Measurements from ENCODE around the gene RBSN.
A peak's percentile ranks its signal among the peaks of the same experiment; 100 is the strongest.

RBSN gene

DNA sequence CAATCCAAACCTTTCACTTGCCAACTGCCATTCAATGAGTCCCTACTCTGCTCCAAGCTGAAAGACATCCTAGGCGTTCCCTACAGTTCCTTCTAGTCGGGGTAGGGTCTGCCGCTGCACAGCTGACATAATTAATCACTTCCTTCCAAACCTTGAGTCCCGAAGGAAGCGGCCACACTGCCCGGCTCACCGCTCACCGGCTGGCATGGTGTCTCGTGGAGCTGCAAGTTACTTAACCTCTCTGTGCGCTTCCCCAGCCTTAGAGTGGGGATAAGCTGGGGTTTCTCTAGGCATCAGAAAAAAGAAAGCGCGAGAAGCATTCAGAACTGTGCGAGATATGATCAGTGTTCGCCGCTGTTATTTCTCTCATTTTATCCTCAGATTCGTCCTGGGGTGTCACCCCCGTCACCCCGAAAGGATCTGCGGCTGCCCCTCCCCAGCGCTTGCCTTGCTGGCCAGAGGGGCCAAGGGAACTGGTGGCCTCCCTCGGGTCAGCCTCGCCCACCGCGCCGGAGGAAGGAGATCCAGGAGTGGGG is 34.6 kb downstream of the RBSN start:
- H3K27me3 ChIP-seq (ENCODE audit: insufficient read depth, poor library complexity, severe bottlenecking): no peaks in the 10 kb centered on the region
- DNase-seq (ENCODE audit: low read depth in 1 of 2, low spot score in 1 of 2): peak; percentile 52 to 57
- H3K27ac ChIP-seq (replicated peaks): peak overlapping the region; percentile 88
- peak overlapping the region; percentile 90 for H3K4me3 ChIP-seq (replicated peaks; ENCODE audit: insufficient read depth, low read length)
- TF ChIP-seq POLR2AphosphoS5 (IDR thresholded peaks at IDR 0.05; ENCODE audit: low read depth): no peak
- peak; percentile 21; the same call in 1 of the 2 replicates for TF ChIP-seq SPI1 (IDR thresholded peaks at IDR 0.05; ENCODE audit: borderline replicate concordance, low read depth)

GRCh38 chr3:15063656-15064286 is 35.2 kb downstream of the RBSN start:
- DNase-seq (ENCODE audit: low read depth in 1 of 2, low spot score in 1 of 2): no peak
- Histone ChIP-seq H3K4me3 (replicated peaks; ENCODE audit: insufficient read depth, low read length) (peak overlapping the region; percentile 90), H3K27ac (replicated peaks) (peak overlapping the region; percentile 88; the same call in 1 of the 2 replicates), H3K27me3 (ENCODE audit: insufficient read depth, poor library complexity, severe bottlenecking) (no peaks in the 10 kb centered on the region)
- TF ChIP-seq POLR2AphosphoS5 (IDR thresholded peaks at IDR 0.05; ENCODE audit: low read depth) (no peak), SPI1 (IDR thresholded peaks at IDR 0.05; ENCODE audit: borderline replicate concordance, low read depth) (no peak), GABPA (IDR thresholded peaks at IDR 0.05; ENCODE audit: low read depth) (no peak), REST (IDR thresholded peaks at IDR 0.05; ENCODE audit: insufficient replicate concordance, low read depth) (no peak)
- TF ChIP-seq, protein P1, sequence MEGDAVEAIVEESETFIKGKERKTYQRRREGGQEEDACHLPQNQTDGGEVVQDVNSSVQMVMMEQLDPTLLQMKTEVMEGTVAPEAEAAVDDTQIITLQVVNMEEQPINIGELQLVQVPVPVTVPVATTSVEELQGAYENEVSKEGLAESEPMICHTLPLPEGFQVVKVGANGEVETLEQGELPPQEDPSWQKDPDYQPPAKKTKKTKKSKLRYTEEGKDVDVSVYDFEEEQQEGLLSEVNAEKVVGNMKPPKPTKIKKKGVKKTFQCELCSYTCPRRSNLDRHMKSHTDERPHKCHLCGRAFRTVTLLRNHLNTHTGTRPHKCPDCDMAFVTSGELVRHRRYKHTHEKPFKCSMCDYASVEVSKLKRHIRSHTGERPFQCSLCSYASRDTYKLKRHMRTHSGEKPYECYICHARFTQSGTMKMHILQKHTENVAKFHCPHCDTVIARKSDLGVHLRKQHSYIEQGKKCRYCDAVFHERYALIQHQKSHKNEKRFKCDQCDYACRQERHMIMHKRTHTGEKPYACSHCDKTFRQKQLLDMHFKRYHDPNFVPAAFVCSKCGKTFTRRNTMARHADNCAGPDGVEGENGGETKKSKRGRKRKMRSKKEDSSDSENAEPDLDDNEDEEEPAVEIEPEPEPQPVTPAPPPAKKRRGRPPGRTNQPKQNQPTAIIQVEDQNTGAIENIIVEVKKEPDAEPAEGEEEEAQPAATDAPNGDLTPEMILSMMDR (IDR thresholded peaks at IDR 0.05; ENCODE audit: insufficient read depth, low read length): no peak

GRCh38 chr3:15063238-15063637 is 35.7 kb downstream of the RBSN start:
- TF ChIP-seq, protein P1 (IDR thresholded peaks at IDR 0.05; ENCODE audit: insufficient read depth, low read length): no peak
- no peak for TF ChIP-seq SPI1 (IDR thresholded peaks at IDR 0.05; ENCODE audit: borderline replicate concordance, low read depth)
- TF ChIP-seq REST (IDR thresholded peaks at IDR 0.05; ENCODE audit: insufficient replicate concordance, low read depth): no peak
- TF ChIP-seq POLR2AphosphoS5 (IDR thresholded peaks at IDR 0.05; ENCODE audit: low read depth): no peak
- no peak for TF ChIP-seq GABPA (IDR thresholded peaks at IDR 0.05; ENCODE audit: low read depth)
- no peak for DNase-seq (ENCODE audit: low read depth in 1 of 2, low spot score in 1 of 2)
- no peaks in the 10 kb centered on the region for H3K27me3 ChIP-seq (ENCODE audit: insufficient read depth, poor library complexity, severe bottlenecking)
- H3K4me3 ChIP-seq (replicated peaks; ENCODE audit: insufficient read depth, low read length): peak overlapping the region; percentile 90
- peak overlapping the region; percentile 88; the same call in 1 of the 2 replicates for H3K27ac ChIP-seq (replicated peaks)

DNA sequence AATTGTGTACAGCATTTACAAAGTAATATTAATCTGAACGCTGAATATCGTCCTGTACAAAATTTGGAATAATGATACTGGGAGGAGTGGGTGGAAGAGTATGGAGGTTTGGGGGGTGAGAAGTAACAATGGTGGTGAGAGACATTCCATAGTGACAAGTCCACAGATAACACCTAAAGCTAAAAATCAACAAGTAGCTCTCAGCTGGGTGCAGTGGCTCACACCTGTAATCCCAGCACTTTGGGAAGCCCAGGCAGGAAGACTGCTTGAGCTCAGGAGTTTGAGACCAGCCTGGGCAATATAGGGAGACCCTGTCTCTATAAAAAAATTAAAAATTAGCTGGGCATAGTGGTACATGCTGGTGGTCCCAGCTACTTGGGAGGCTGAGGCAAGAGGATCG is 38.9 kb downstream of the RBSN start:
- TF ChIP-seq SPI1 (IDR thresholded peaks at IDR 0.05; ENCODE audit: borderline replicate concordance, low read depth) (no peak), GABPA (IDR thresholded peaks at IDR 0.05; ENCODE audit: low read depth) (no peak), REST (IDR thresholded peaks at IDR 0.05; ENCODE audit: insufficient replicate concordance, low read depth) (no peak), POLR2AphosphoS5 (IDR thresholded peaks at IDR 0.05; ENCODE audit: low read depth) (no peak)
- TF ChIP-seq, protein P1 (IDR thresholded peaks at IDR 0.05; ENCODE audit: insufficient read depth, low read length): no peak
- Histone ChIP-seq H3K4me3 (replicated peaks; ENCODE audit: insufficient read depth, low read length) (no peak overlapping the region), H3K27ac (replicated peaks) (no peak overlapping the region), H3K27me3 (ENCODE audit: insufficient read depth, poor library complexity, severe bottlenecking) (no peaks in the 10 kb centered on the region)
- DNase-seq (ENCODE audit: low read depth in 1 of 2, low spot score in 1 of 2): no peak
